HepG2 (cell line): ENCODE results near the gene ZNF48.

Source experiments
- STAT6 ChIP-seq: sonication (generic); formaldehyde crosslinking; IDR thresholded peaks from 2 replicates; pipeline ENCODE4 v1.4.0; 2020; ENCODE audit warnings: missing genetic modification reagents, mild to moderate bottlenecking, borderline replicate concordance
- TGIF2 ChIP-seq: IDR thresholded peaks from 2 replicates; pipeline ENCODE4 v1.6.1; 2016; ENCODE audit warnings: control low read depth, missing compliant biosample characterization
- ZNF605 ChIP-seq: sonication (generic); formaldehyde crosslinking; IDR thresholded peaks from 2 replicates; pipeline ENCODE4 v1.8.0; 2022; ENCODE audit warnings: mild to moderate bottlenecking, missing genetic modification reagents
- ZNF607 ChIP-seq: sonication (generic); formaldehyde crosslinking; IDR thresholded peaks from 2 replicates; pipeline ENCODE4 v1.5.1; 2020; ENCODE audit warnings: missing genetic modification reagents, mild to moderate bottlenecking, borderline replicate concordance

DNA sequence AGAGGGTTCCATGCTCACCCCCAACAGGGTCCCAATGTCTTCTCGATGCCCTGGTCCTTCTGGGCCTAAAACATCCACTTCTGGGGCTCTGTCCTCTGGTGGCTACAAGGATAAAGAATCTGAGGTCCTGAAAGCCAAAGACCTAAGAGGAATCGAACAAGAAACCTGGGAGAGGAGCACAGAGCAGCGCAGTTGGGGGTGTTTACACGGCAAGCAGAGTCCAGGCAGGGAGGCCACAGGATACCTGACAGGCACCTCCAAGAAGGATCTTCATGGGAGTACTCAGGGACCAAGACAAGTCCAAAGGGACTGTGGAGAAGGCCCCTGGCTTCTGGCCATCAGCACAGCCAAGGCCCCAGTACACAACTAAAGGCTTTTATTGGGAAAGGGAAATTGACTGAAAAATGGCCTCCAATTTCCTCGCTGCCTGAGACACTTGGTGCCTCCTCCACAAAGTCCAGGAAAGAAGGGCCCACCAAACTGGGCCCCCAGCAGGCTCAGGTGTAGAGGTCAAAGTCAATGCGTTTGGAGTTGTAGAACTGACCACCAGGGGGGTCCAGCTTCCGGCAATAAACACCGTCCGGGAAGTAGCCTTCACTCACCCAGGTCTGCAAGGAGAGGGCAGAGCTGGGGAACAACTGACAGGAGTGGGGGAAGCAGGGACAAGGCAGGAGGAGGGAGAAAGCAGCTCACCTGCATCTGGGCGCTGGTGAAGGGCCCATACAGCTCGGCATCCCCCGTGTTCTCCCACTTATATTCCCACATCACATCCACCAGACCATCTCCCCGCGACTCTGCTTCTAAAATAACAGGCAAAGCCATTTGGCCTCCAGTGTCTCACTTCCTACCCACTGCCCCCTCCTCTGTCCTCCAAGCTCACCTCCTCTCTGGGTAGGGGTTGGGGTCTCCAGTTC is 42.5 kb upstream of the ZNF48 start:
- no peak for TF ChIP-seq TGIF2 (CRISPR knock-in tag)
- TF ChIP-seq ZNF605 (CRISPR knock-in tag) = no peak
- TF ChIP-seq ZNF607 (CRISPR knock-in tag) = no peak
- no peak for TF ChIP-seq STAT6 (CRISPR knock-in tag)
